ENCODE measurements around the gene PDE8B. TPM values are rescaled to one million over a fixed set of nuclear protein-coding genes. Genes with fewer than 3 reads are reported as not detected.

PDE8B gene
- total RNA-seq, 1 donor from 2014 or later: 8.9 TPM

Other genes starting within 250 kb of the PDE8B start
- 29.5 TPM for gene AGGF1, start 180.3 kb upstream of the PDE8B start, total RNA-seq
- 3.2 TPM for gene ZBED3, start 123.4 kb upstream of the PDE8B start, total RNA-seq